ENCODE results near the gene PRICKLE2. TPM values are rescaled to one million over a fixed set of nuclear protein-coding genes. Genes with fewer than 3 reads are reported as not detected.

Gene PRICKLE2
- total RNA-seq, 2 donors from 2014 or later: 0.21 to 0.37 TPM

DNA sequence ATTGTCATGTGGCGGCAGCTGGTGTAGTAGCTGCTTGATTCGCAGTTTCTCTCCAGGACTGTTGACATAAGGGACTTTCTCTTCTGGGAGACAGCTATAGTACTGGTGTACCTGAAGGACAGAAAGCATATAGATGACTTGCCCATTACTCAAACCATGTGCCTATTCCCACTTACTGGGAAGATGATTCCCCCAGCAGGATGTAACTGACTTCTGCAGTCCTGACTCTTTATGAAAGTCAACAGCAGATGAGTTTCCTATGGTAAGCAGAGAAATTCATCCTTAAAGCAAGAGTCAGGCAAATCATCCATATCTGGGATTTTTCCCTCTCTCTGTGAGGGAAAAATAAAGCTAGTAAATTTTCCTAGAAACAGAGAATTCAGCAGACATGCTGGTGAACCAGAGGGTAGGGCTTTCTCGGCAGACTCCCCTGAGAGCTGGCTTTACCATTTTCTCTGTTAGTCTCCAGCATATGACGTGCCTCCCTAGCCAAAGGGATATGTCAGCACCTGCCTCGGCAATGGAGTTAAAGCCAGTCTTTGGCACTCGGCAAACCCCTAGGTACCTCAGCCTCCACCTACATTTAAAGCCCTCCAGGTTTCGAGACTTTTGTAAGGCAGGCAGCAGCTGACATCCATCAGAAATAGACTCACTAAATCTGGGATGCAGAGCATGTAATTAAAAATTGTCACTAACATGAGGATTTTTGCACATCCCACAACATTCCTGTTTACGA lies 62.1 kb downstream of the PRICKLE2 start:
- ATAC-seq: no peak
- Mint-ChIP-seq H3K4me1 (no peaks in the 10 kb centered on the region), H3K36me3 (ENCODE audit: low read depth) (no peaks in the 10 kb centered on the region), H3K27ac (no peak overlapping the region), H3K4me3 (no peak overlapping the region), H3K27me3 (peaks cover 27% of the 10 kb centered on the region)
- no peak for DNase-seq
- H3K9me3 ChIP-seq (ENCODE audit: control insufficient read depth, low read length, poor library complexity, severe bottlenecking): no peaks in the 10 kb centered on the region

GRCh38 chr3:64161481-64161952 lies 63.7 kb downstream of the PRICKLE2 start:
- Mint-ChIP-seq H3K27ac (no peak overlapping the region), H3K36me3 (ENCODE audit: low read depth) (no peaks in the 10 kb centered on the region), H3K4me1 (no peaks in the 10 kb centered on the region), H3K4me3 (no peak overlapping the region), H3K27me3 (peaks cover 27% of the 10 kb centered on the region)
- ATAC-seq (no peak), DNase-seq (no peak)
- H3K9me3 ChIP-seq (ENCODE audit: control insufficient read depth, low read length, poor library complexity, severe bottlenecking): no peaks in the 10 kb centered on the region

DNA sequence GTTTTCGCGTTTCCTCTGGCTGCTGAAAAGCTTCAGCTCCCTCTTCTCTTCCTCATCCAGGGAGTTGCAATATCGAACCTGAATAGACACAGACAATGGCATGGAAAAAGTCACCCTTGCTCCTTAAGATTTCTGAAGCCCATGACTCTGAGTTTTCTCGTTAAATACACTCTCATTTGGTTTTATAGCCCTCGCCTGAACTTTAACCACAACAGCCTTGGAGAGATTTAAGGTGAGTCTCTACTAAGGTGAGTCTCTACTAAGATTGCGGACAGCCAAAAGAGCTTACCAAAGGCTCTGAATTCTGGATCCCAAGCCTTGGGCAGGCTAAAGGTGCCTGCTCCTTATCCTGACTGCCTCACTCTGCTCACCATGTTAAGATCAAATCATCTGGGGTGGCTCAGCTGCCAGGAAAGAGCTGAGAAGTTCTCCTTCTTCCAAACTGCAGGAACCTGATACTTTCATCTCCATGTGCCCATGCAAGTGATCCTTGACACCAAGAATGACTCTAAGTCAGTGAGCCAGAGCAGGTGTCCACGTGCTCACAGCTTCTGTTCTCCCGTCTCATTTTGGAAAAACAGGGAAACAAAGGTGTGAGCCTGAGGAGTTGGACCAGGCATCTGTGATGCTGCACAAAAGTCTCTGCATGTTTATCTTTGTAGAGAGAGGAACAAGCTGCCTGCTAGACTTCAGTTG lies 65.1 kb downstream of the PRICKLE2 start:
- ATAC-seq: no peak
- no peak overlapping the region for H3K27ac Mint-ChIP-seq
- H3K9me3 ChIP-seq (ENCODE audit: control insufficient read depth, low read length, poor library complexity, severe bottlenecking): no peaks in the 10 kb centered on the region
- peaks cover 27% of the 10 kb centered on the region for H3K27me3 Mint-ChIP-seq
- H3K36me3 Mint-ChIP-seq (ENCODE audit: low read depth): no peaks in the 10 kb centered on the region
- no peaks in the 10 kb centered on the region for H3K4me1 Mint-ChIP-seq
- H3K4me3 Mint-ChIP-seq: no peak overlapping the region
- no peak for DNase-seq

GRCh38 chr3:64158334-64158733 lies 66.9 kb downstream of the PRICKLE2 start:
- Mint-ChIP-seq H3K27me3 (peaks cover 27% of the 10 kb centered on the region), H3K4me1 (no peaks in the 10 kb centered on the region), H3K36me3 (ENCODE audit: low read depth) (no peaks in the 10 kb centered on the region), H3K4me3 (no peak overlapping the region), H3K27ac (no peak overlapping the region)
- DNase-seq (no peak), ATAC-seq (no peak)
- H3K9me3 ChIP-seq (ENCODE audit: control insufficient read depth, low read length, poor library complexity, severe bottlenecking): no peaks in the 10 kb centered on the region

DNA sequence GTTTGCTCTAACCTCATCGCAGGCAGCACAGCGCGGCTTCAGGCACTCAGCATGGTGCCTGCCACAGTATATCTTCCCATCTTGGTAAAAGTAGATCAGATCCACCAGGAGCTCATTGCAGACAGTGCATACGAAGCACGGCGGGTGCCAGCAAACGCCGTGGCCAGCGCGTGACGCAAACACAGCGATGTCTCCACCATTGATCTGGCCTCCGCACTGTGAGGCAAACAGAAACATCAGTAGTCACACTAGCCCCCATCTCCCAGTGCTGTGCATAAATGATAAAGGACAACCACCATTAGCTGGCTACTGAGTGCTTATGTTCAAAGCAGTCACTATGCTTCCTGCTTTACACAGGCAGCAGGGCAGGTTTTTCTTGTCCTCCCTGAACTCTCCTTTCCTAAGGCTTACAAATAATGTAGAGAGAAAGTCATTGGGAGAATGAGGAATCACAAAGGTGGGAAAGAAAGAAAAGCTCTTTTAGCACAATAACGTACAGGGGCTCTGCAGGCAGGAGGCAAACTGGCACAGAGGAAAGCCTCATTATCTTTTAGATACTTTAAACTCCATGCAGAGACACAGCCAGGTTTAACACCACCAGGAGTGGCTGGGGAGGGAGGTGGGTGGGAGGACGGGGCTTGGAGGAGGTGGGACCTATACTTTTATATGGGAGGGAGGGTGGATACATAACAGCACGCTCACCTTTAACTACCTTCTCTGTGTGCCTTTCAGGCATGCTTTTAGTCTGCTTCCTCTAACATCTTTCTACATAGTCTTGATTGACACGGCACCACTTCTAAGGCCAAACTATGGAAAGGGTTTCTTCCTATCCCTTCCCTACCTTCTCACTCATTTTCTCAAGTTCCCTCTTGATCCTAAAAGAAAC lies 67.9 kb downstream of the PRICKLE2 start:
- Mint-ChIP-seq H3K36me3 (ENCODE audit: low read depth) (no peaks in the 10 kb centered on the region), H3K27me3 (peaks cover 35% of the 10 kb centered on the region), H3K4me1 (no peaks in the 10 kb centered on the region), H3K4me3 (no peak overlapping the region), H3K27ac (no peak overlapping the region)
- no peaks in the 10 kb centered on the region for H3K9me3 ChIP-seq (ENCODE audit: control insufficient read depth, low read length, poor library complexity, severe bottlenecking)
- DNase-seq: no peak
- ATAC-seq: no peak

DNA sequence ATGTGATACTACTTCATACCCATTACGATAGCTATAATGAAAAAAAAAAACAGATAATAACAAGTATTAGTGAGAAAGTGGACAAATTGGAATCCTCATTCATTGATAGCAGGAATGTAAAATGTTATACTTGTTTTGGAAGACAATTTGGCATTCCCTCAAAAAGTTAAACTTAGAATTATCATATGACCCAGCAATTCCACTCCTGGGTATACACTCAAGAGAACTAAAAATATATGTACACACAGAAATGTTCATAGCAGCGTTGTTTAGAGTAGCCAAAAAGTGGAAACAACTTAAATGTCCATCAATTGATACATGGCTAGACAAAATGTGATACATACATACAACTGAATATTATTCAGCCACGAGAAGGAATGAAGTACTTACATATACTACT lies 69.9 kb downstream of the PRICKLE2 start:
- no peak overlapping the region for H3K27ac Mint-ChIP-seq

GRCh38 chr3:64152676-64153466 lies 72.4 kb downstream of the PRICKLE2 start:
- H3K9me3 ChIP-seq (ENCODE audit: control insufficient read depth, low read length, poor library complexity, severe bottlenecking): no peaks in the 10 kb centered on the region
- H3K27ac Mint-ChIP-seq: no peak overlapping the region
- H3K4me3 Mint-ChIP-seq: no peak overlapping the region
- ATAC-seq (no peak), DNase-seq (no peak)
- no peaks in the 10 kb centered on the region for H3K4me1 Mint-ChIP-seq
- peaks cover 31% of the 10 kb centered on the region for H3K27me3 Mint-ChIP-seq
- no peaks in the 10 kb centered on the region for H3K36me3 Mint-ChIP-seq (ENCODE audit: low read depth)

More for the DNA sequence above, 69.9 kb downstream of the PRICKLE2 start:
- Mint-ChIP-seq H3K4me3 (no peak overlapping the region), H3K36me3 (ENCODE audit: low read depth) (no peaks in the 10 kb centered on the region), H3K27me3 (peaks cover 42% of the 10 kb centered on the region), H3K4me1 (no peaks in the 10 kb centered on the region)
- no peaks in the 10 kb centered on the region for H3K9me3 ChIP-seq (ENCODE audit: control insufficient read depth, low read length, poor library complexity, severe bottlenecking)
- DNase-seq (no peak), ATAC-seq (no peak)

GRCh38 chr3:64152086-64152485 lies 73.2 kb downstream of the PRICKLE2 start:
- no peaks in the 10 kb centered on the region for H3K36me3 Mint-ChIP-seq (ENCODE audit: low read depth)
- no peak overlapping the region for H3K27ac Mint-ChIP-seq
- H3K27me3 Mint-ChIP-seq: peaks cover 34% of the 10 kb centered on the region
- H3K9me3 ChIP-seq (ENCODE audit: control insufficient read depth, low read length, poor library complexity, severe bottlenecking): no peaks in the 10 kb centered on the region
- H3K4me3 Mint-ChIP-seq: no peak overlapping the region
- DNase-seq: no peak
- no peak for ATAC-seq
- no peaks in the 10 kb centered on the region for H3K4me1 Mint-ChIP-seq

DNA sequence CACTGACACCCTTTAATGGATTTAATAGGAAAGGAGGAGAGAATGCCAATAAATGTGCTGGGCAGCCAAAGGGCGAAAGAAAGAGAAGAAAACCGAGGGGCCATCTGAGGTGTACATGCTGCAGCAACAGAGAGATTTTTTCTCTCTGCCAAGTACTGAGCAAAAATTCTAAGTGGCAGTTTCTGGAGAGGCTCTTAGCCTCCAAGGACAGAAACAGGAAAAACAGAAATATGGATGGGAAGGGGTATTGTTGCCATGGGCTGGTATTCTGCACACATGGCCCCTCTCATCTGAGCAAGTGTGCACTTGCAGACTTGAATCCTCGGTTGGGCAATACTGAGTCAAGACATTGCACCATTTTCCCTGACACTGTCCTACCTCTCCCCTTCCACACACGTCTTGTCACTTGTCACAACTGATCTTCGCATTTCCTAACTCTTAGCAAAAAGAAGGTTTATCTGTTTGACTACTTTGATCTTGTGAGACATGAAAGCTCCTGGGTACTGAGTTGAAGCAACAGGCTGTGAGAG lies 73.9 kb downstream of the PRICKLE2 start:
- Mint-ChIP-seq H3K36me3 (ENCODE audit: low read depth) (no peaks in the 10 kb centered on the region), H3K27me3 (peaks cover 37% of the 10 kb centered on the region), H3K27ac (no peak overlapping the region), H3K4me3 (no peak overlapping the region), H3K4me1 (no peaks in the 10 kb centered on the region)
- DNase-seq: no peak
- no peaks in the 10 kb centered on the region for H3K9me3 ChIP-seq (ENCODE audit: control insufficient read depth, low read length, poor library complexity, severe bottlenecking)
- no peak for ATAC-seq

- H3K9me3 ChIP-seq (ENCODE audit: control insufficient read depth, low read length, poor library complexity, severe bottlenecking): no peaks in the 10 kb centered on the region
- H3K4me1 Mint-ChIP-seq: no peaks in the 10 kb centered on the region
- H3K27me3 Mint-ChIP-seq: peaks cover 42% of the 10 kb centered on the region
- H3K27ac Mint-ChIP-seq: no peak overlapping the region
- H3K4me3 Mint-ChIP-seq: no peak overlapping the region
- DNase-seq (no peak), ATAC-seq (no peak)
- no peaks in the 10 kb centered on the region for H3K36me3 Mint-ChIP-seq (ENCODE audit: low read depth)
Observed at GRCh38 chr3:64150623-64151207, 74.6 kb downstream of the PRICKLE2 start.

DNA sequence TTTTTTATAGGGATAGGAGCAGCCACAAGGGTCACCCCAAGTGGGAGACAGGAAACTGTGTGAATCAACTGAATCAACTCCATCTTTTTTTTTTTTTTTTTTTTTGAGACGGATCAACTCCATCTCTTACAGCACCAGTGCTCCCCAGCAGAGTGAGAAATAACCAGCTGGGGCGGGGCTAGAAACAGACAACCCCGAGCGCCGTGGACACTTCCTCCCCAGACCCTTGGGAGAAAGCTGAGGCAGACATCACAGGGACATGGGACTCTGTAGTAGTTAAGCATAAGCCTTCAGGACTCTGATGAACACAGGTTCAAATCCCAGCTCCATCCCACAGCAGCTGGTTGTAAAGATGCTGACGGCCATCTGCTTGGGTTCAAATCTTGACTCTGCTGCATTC lies 75.4 kb downstream of the PRICKLE2 start:
- ATAC-seq (no peak), DNase-seq (no peak)
- H3K9me3 ChIP-seq (ENCODE audit: control insufficient read depth, low read length, poor library complexity, severe bottlenecking): no peaks in the 10 kb centered on the region
- Mint-ChIP-seq H3K4me1 (no peaks in the 10 kb centered on the region), H3K36me3 (ENCODE audit: low read depth) (no peaks in the 10 kb centered on the region), H3K27me3 (peaks cover 47% of the 10 kb centered on the region), H3K4me3 (no peak overlapping the region), H3K27ac (no peak overlapping the region)

DNA sequence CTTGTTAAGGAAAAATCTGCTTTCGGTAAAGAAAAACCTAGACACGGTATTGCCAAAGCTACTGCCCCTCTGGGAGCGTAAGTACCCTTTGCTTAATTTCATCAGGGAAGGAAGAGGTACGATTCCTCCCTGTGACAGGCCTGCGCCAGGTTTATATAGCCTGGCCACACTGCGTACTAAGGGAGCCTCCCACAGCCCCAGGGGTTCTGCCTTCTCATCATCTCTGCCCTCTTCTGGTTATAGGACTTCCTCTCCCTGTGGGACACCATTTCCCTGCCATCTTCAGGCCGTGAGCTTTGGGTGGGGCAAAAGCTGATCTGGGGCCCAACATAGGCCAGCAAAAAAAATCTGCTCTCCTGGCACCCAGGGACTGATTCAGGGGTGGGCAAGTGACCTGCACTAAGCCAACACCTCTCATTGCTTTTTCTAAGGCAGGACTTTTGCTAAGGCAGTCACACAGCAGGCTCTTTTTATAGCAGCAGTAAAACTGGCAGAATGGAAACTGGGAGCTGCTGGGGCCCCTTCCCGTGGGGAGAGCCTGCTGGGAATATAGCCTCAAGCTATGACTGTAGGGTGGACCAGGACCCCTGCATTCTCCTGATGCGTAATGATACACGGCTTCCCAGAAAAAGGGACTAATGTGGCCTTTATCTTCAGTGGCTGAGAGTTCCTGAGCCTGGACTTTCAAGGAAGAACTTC lies 76.2 kb downstream of the PRICKLE2 start:
- ATAC-seq (no peak), DNase-seq (no peak)
- H3K27ac Mint-ChIP-seq: no peak overlapping the region
- no peaks in the 10 kb centered on the region for H3K9me3 ChIP-seq (ENCODE audit: control insufficient read depth, low read length, poor library complexity, severe bottlenecking)
- no peaks in the 10 kb centered on the region for H3K36me3 Mint-ChIP-seq (ENCODE audit: low read depth)
- no peaks in the 10 kb centered on the region for H3K4me1 Mint-ChIP-seq
- no peak overlapping the region for H3K4me3 Mint-ChIP-seq
- peaks cover 47% of the 10 kb centered on the region for H3K27me3 Mint-ChIP-seq

Measured in T-helper 17 cell (primary cell).